HCT116 (cell line): ENCODE measurements around the gene SLC44A3.

Experiments used
- POLR2AphosphoS5 ChIP-seq: IDR thresholded peaks from 2 replicates; pipeline ENCODE4 v1.6.1; 2011; ENCODE audit warnings: mild to moderate bottlenecking, low read depth, low read length, moderate library complexity
- RAD21 ChIP-seq: IDR thresholded peaks from 2 replicates; pipeline ENCODE4 v1.6.1; 2012; ENCODE audit warnings: low read depth, mild to moderate bottlenecking
- SRF ChIP-seq: IDR thresholded peaks from 2 replicates; pipeline ENCODE4 v1.6.1; 2012; ENCODE audit warnings: low read depth
- YY1 ChIP-seq: IDR thresholded peaks from 2 replicates; pipeline ENCODE4 v1.6.1; 2011; ENCODE audit warnings: low read length, low read depth, moderate library complexity, mild to moderate bottlenecking; ENCODE audit not compliant: insufficient replicate concordance; ENCODE audit errors: extremely low read depth
- TF ChIP-seq, protein P1 (sequence below), 3 experiments: fragments of 200-600 bp in 1 of 3; sonication (generic) in 1 of 3; IDR thresholded peaks in 2 of 3; conservative IDR thresholded peaks in 1 of 3; 2 replicates each; pipeline ENCODE4 v1.5.1; 2012 to 2017; ENCODE audit warnings: low read depth in 2 of 3, low read length in 2 of 3, antibody characterized with exemption in 1 of 3, borderline replicate concordance in 1 of 3, control low read depth in 1 of 3, mild to moderate bottlenecking in 1 of 3, mixed read lengths in 1 of 3, mixed run types in 1 of 3, moderate library complexity in 1 of 3; ENCODE audit not compliant: insufficient read depth in 1 of 3
- TF ChIP-seq, protein P2 (sequence below): IDR thresholded peaks from 2 replicates; pipeline ENCODE4 v1.6.1; 2012
- TF ChIP-seq, protein P3 (sequence below): IDR thresholded peaks from 2 replicates; pipeline ENCODE4 v1.6.1; 2012; ENCODE audit warnings: low read depth

DNA sequence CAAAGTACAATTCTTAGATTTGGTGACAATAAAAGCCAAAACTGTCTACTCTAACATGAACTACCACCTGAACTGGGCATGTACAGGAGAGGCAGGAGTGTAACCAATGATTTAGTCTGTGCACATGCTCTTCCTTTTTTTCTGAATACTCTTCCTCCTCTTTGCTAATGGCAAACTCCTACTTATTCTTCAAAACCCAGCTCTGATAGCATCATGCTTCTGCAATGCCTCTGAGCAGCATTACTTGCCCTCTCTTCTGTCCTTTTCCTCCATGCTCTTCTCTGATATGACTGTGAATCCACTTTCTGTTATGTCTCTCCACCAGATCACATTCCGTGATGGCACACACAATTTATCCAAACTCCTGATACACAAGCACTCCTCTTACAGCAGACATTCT, 75.4 kb downstream of the SLC44A3 start:
- TF ChIP-seq, protein P1, sequence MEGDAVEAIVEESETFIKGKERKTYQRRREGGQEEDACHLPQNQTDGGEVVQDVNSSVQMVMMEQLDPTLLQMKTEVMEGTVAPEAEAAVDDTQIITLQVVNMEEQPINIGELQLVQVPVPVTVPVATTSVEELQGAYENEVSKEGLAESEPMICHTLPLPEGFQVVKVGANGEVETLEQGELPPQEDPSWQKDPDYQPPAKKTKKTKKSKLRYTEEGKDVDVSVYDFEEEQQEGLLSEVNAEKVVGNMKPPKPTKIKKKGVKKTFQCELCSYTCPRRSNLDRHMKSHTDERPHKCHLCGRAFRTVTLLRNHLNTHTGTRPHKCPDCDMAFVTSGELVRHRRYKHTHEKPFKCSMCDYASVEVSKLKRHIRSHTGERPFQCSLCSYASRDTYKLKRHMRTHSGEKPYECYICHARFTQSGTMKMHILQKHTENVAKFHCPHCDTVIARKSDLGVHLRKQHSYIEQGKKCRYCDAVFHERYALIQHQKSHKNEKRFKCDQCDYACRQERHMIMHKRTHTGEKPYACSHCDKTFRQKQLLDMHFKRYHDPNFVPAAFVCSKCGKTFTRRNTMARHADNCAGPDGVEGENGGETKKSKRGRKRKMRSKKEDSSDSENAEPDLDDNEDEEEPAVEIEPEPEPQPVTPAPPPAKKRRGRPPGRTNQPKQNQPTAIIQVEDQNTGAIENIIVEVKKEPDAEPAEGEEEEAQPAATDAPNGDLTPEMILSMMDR (IDR thresholded peaks at IDR 0.05 in 2 of 3, conservative IDR thresholded peaks at IDR 0.05 in 1 of 3; ENCODE audit: borderline replicate concordance in 1 of 3, insufficient read depth in 1 of 3, low read depth in 2 of 3, low read length in 2 of 3), result no peak
- TF ChIP-seq, protein P2, sequence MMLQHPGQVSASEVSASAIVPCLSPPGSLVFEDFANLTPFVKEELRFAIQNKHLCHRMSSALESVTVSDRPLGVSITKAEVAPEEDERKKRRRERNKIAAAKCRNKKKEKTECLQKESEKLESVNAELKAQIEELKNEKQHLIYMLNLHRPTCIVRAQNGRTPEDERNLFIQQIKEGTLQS, result no peak
- no peak for TF ChIP-seq YY1
- TF ChIP-seq POLR2AphosphoS5, result no peak
- TF ChIP-seq, protein P3, sequence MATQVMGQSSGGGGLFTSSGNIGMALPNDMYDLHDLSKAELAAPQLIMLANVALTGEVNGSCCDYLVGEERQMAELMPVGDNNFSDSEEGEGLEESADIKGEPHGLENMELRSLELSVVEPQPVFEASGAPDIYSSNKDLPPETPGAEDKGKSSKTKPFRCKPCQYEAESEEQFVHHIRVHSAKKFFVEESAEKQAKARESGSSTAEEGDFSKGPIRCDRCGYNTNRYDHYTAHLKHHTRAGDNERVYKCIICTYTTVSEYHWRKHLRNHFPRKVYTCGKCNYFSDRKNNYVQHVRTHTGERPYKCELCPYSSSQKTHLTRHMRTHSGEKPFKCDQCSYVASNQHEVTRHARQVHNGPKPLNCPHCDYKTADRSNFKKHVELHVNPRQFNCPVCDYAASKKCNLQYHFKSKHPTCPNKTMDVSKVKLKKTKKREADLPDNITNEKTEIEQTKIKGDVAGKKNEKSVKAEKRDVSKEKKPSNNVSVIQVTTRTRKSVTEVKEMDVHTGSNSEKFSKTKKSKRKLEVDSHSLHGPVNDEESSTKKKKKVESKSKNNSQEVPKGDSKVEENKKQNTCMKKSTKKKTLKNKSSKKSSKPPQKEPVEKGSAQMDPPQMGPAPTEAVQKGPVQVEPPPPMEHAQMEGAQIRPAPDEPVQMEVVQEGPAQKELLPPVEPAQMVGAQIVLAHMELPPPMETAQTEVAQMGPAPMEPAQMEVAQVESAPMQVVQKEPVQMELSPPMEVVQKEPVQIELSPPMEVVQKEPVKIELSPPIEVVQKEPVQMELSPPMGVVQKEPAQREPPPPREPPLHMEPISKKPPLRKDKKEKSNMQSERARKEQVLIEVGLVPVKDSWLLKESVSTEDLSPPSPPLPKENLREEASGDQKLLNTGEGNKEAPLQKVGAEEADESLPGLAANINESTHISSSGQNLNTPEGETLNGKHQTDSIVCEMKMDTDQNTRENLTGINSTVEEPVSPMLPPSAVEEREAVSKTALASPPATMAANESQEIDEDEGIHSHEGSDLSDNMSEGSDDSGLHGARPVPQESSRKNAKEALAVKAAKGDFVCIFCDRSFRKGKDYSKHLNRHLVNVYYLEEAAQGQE, result no peak
- no peak for TF ChIP-seq RAD21
- TF ChIP-seq SRF, result no peak
